ENCODE results near the gene BCAS1. TPM values are rescaled to one million over a fixed set of nuclear protein-coding genes. Genes with fewer than 3 reads are reported as not detected.

The BCAS1 gene
- total and polyA plus RNA-seq, 2 donors = 0.38 to 1.5 TPM

DNA sequence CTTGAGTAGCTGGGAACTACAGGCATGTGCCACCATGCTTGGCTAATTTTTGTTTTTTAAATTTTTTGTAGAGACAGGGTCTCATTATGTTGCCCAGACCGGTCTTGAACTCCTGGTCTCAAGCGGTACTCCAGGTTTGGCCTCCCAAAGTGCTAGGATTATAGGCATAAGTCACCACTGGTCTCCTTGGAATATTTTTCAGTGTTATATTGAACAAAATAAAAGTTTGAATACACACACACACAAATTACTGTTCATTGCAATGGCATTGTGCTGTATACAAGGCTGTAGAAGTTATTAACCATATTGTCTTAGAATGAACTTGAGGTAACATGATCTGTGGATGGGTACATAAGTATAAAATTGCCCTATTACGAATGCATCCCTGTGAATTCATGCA is 166.1 kb downstream of the BCAS1 start:
- Histone ChIP-seq H3K9me3 (ENCODE audit: control insufficient read depth in 2 of 2, insufficient read depth in 1 of 2, low read length in 1 of 2) (no peaks in the 10 kb centered on the region), H3K27me3 (ENCODE audit: control insufficient read depth in 2 of 2, insufficient read depth in 1 of 2, low read length in 1 of 2) (no peaks in the 10 kb centered on the region), H3K27ac (ENCODE audit: low read depth in 1 of 2, low read length in 1 of 2) (no peak overlapping the region), H3K4me3 (ENCODE audit: low read length in 2 of 2) (no peak overlapping the region), H3K36me3 (ENCODE audit: control insufficient read depth in 2 of 2, insufficient read depth in 2 of 2, low read length in 1 of 2) (no peaks in the 10 kb centered on the region), H3K4me1 (ENCODE audit: control insufficient read depth in 2 of 2, insufficient read depth in 2 of 2, low read length in 2 of 2) (peaks cover 10 to 21% of the 10 kb centered on the region in 2 donors)
- no peak for DNase-seq (ENCODE audit: low read depth in 6 of 9, low spot score in 9 of 9)
- WGBS = 99% methylated on average over 3 of the region's 3 CpGs

DNA sequence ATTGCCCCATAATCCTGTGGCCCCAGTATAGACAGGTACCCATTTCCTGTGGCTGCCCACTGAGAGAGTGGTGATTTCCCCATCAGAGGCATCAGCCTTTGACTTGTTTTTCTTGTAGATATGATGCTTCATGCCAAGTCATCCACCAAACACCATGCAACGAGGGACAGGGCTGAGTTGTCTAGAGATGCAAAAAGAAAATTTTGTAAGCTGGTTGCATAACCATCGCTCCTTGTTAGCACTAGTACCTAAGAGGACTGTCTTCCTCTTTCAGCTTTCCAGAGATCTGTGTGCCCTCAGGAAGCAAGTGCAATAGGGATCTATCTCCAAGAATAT is 166.8 kb downstream of the BCAS1 start:
- WGBS = 71% methylated on average over 2 of the region's 2 CpGs
- peaks cover 13 to 24% of the 10 kb centered on the region in 2 donors for H3K4me1 ChIP-seq (ENCODE audit: control insufficient read depth in 2 of 2, insufficient read depth in 2 of 2, low read length in 2 of 2)
- no peak for DNase-seq (ENCODE audit: low read depth in 6 of 9, low spot score in 9 of 9)
- H3K36me3 ChIP-seq (ENCODE audit: control insufficient read depth in 2 of 2, insufficient read depth in 2 of 2, low read length in 1 of 2) = no peaks in the 10 kb centered on the region
- H3K9me3 ChIP-seq (ENCODE audit: control insufficient read depth in 2 of 2, insufficient read depth in 1 of 2, low read length in 1 of 2) = no peaks in the 10 kb centered on the region
- no peak overlapping the region for H3K4me3 ChIP-seq (ENCODE audit: low read length in 2 of 2)
- H3K27ac ChIP-seq (ENCODE audit: low read depth in 1 of 2, low read length in 1 of 2) = no peak overlapping the region
- no peaks in the 10 kb centered on the region for H3K27me3 ChIP-seq (ENCODE audit: control insufficient read depth in 2 of 2, insufficient read depth in 1 of 2, low read length in 1 of 2)

DNA sequence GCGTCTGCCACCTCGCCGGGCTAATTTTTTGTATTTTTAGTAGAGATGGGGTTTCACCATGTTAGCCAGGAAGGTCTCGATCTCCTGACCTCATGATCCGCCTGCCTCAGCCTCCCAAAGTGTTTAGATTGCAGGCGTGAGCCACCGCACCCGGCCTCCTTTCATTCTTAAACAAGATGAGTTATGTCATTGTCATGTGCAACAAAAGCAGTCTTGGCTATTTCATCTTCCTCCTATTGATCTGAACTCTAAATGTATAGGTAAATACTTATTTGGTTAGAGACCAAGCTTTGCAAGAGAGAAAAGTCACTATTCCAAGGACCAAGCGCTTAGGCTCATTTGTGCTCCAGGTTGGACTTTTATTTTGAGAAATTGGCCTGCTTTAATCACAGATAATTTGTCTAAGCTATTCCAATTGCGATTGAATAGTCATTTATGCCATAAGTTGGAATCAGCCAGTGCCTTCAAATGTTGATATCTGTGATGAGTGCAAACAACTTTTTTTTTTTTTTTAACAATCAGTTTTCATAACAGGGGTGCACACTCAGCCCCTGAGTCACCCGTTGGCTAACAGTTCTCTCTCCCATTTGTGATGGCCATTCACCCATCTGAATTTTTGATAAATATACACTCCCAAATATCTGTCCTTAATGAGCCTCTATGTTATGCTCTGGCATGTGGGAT is 167.3 kb downstream of the BCAS1 start:
- DNase-seq (ENCODE audit: low read depth in 6 of 9, low spot score in 9 of 9) = no peak
- no peaks in the 10 kb centered on the region for H3K36me3 ChIP-seq (ENCODE audit: control insufficient read depth in 2 of 2, insufficient read depth in 2 of 2, low read length in 1 of 2)
- WGBS = 98% methylated on average over 11 of the region's 11 CpGs
- no peak overlapping the region for H3K27ac ChIP-seq (ENCODE audit: low read depth in 1 of 2, low read length in 1 of 2)
- H3K9me3 ChIP-seq (ENCODE audit: control insufficient read depth in 2 of 2, insufficient read depth in 1 of 2, low read length in 1 of 2) = no peaks in the 10 kb centered on the region
- H3K4me3 ChIP-seq (ENCODE audit: low read length in 2 of 2) = no peak overlapping the region
- peaks cover 18 to 26% of the 10 kb centered on the region in 2 donors for H3K4me1 ChIP-seq (ENCODE audit: control insufficient read depth in 2 of 2, insufficient read depth in 2 of 2, low read length in 2 of 2)
- no peaks in the 10 kb centered on the region for H3K27me3 ChIP-seq (ENCODE audit: control insufficient read depth in 2 of 2, insufficient read depth in 1 of 2, low read length in 1 of 2)

DNA sequence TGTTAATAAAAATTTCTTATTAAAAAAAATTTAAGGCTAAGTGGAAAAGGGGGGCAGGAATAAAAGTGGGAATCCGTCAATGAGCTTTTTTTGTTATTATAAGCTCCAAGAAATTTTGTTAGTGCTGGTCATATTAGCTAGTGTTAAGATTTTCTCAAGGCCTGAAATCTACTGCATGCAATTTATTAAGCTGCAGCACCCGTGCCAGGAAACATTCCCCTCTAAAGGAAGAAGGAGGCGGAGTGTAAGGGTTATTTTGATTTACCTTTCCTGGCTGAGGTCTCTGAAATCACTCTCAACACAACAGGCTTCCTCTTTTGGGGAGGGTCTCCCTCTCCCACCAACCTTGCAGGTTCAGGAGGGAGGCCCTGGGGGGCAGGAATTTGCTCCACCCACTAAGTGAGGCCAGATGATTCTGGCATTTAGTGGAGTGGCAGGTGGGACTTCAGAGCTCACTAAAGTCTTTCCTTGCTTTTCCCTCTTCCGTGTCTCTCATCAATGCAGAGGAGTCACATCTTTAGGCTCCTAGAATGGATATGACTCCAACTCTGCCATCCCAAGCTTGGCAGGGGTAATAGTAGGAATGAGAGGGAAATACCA is 168.8 kb downstream of the BCAS1 start:
- 84% methylated on average over 4 of the region's 4 CpGs for WGBS
- Histone ChIP-seq H3K36me3 (ENCODE audit: control insufficient read depth in 2 of 2, insufficient read depth in 2 of 2, low read length in 1 of 2) (no peaks in the 10 kb centered on the region), H3K27ac (ENCODE audit: low read depth in 1 of 2, low read length in 1 of 2) (peak overlapping the region in 1 of 2 donors; percentile 40), H3K27me3 (ENCODE audit: control insufficient read depth in 2 of 2, insufficient read depth in 1 of 2, low read length in 1 of 2) (no peaks in the 10 kb centered on the region), H3K4me3 (ENCODE audit: low read length in 2 of 2) (no peak overlapping the region), H3K4me1 (ENCODE audit: control insufficient read depth in 2 of 2, insufficient read depth in 2 of 2, low read length in 2 of 2) (peaks cover 18 to 21% of the 10 kb centered on the region in 2 donors), H3K9me3 (ENCODE audit: control insufficient read depth in 2 of 2, insufficient read depth in 1 of 2, low read length in 1 of 2) (no peaks in the 10 kb centered on the region)
- DNase-seq (ENCODE audit: low read depth in 6 of 9, low spot score in 9 of 9) = no peak

DNA sequence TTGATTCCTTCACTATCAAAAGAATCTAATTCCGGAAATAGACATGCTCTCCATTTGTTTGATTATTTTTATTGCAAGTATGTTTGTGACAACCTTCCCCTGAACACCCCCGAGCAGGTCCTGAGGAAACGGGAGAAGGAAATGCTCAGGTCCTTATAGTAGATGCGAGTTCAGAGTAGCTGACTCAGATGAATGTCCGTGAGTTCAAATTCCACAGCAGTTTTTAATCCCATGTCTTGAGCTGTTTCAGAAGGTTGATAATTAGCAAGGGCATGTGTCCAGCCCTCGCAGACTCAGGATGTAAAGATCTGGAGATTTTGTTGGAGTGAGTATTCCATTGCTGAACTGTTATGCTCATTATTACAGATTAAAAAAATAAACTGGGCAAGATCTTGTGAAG is 169.3 kb downstream of the BCAS1 start:
- Histone ChIP-seq H3K27ac (ENCODE audit: low read depth in 1 of 2, low read length in 1 of 2) (peak overlapping the region in 1 of 2 donors; percentile 40), H3K27me3 (ENCODE audit: control insufficient read depth in 2 of 2, insufficient read depth in 1 of 2, low read length in 1 of 2) (no peaks in the 10 kb centered on the region), H3K9me3 (ENCODE audit: control insufficient read depth in 2 of 2, insufficient read depth in 1 of 2, low read length in 1 of 2) (no peaks in the 10 kb centered on the region), H3K4me3 (ENCODE audit: low read length in 2 of 2) (no peak overlapping the region), H3K36me3 (ENCODE audit: control insufficient read depth in 2 of 2, insufficient read depth in 2 of 2, low read length in 1 of 2) (no peaks in the 10 kb centered on the region), H3K4me1 (ENCODE audit: control insufficient read depth in 2 of 2, insufficient read depth in 2 of 2, low read length in 2 of 2) (peaks cover 18 to 21% of the 10 kb centered on the region in 2 donors)
- WGBS = 95% methylated on average over 6 of the region's 6 CpGs
- DNase-seq (ENCODE audit: low read depth in 6 of 9, low spot score in 9 of 9) = no peak

DNA sequence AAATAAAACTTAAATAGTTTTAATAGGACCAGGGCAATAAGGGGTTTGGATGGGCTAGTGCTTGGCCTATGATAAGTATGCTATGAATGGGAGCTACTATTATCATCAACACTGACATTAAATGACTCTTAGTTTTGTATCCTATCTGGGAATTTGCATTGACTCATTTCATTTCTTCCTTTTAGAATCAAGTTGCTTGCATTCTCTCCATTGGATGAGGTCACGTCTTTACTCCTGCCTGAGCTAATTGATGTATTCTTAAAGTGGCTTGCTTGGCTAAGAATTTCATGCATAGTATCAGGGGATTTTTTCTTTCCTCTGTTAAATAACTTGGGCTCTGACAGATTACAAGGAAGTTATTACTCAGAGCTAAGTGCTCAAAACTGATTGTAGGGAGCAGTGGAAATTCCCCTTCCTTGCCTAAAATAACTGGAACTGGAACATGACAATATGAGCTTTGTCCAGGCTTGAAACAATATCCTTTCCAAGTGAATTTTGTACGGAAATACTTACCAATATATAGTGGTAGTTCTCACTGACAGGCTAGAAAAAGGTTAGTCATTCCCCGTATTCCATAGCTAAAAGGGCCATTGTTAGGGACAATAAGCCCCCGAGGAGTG is 169.9 kb downstream of the BCAS1 start:
- Histone ChIP-seq H3K36me3 (ENCODE audit: control insufficient read depth in 2 of 2, insufficient read depth in 2 of 2, low read length in 1 of 2) (no peaks in the 10 kb centered on the region), H3K9me3 (ENCODE audit: control insufficient read depth in 2 of 2, insufficient read depth in 1 of 2, low read length in 1 of 2) (no peaks in the 10 kb centered on the region), H3K4me3 (ENCODE audit: low read length in 2 of 2) (no peak overlapping the region), H3K4me1 (ENCODE audit: control insufficient read depth in 2 of 2, insufficient read depth in 2 of 2, low read length in 2 of 2) (peaks cover 18 to 21% of the 10 kb centered on the region in 2 donors), H3K27ac (ENCODE audit: low read depth in 1 of 2, low read length in 1 of 2) (peak overlapping the region; percentile 25 to 40), H3K27me3 (ENCODE audit: control insufficient read depth in 2 of 2, insufficient read depth in 1 of 2, low read length in 1 of 2) (no peaks in the 10 kb centered on the region)
- WGBS = 94% methylated on average over 4 of the region's 4 CpGs
- no peak for DNase-seq (ENCODE audit: low read depth in 6 of 9, low spot score in 9 of 9)

DNA sequence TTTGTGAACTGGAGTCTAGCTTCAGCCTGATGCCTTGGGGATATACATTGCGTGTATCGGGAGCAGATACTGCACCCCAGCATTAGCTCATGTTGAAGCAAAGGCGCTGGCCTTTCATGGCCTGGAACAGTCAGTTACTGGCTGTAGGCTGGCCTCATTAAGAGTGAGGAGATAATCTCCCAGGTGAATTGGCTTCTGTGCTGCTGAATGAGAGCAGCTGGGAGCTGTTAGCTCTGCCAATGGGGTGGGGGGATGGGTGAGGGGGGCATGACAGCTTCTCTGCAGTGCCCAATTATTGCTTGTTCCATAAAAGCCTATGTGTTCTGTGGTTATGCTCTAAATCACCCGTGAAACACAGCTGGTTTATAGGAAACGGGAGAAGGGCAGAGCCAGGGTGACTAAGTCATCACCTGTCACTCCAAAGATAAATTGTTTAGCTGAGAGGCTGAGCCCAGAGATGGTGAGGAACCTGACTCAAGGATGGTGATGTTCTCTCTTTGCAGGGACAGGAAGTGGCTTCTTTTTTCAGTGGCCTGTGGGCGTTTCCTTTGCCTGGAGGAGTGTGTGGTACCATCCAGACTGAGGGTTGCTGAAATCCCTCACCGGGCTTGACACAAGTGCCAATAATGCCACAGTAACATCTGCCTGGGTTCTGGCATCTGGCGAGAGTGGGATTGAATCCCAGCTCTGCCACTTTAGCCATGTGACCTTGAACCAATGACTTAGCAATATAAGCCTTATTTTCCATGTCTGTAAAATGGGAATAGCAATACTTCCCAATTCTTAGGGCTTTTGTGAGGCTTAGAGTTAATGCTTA is 170.8 kb downstream of the BCAS1 start:
- 32% methylated on average over 8 of the region's 8 CpGs for WGBS
- H3K4me1 ChIP-seq (ENCODE audit: control insufficient read depth in 2 of 2, insufficient read depth in 2 of 2, low read length in 2 of 2) = peaks cover 18 to 21% of the 10 kb centered on the region in 2 donors
- DNase-seq (ENCODE audit: low read depth in 6 of 9, low spot score in 9 of 9) = peak; percentile 52 to 94 (median 79)
- H3K9me3 ChIP-seq (ENCODE audit: control insufficient read depth in 2 of 2, insufficient read depth in 1 of 2, low read length in 1 of 2) = no peaks in the 10 kb centered on the region
- H3K27me3 ChIP-seq (ENCODE audit: control insufficient read depth in 2 of 2, insufficient read depth in 1 of 2, low read length in 1 of 2) = no peaks in the 10 kb centered on the region
- H3K4me3 ChIP-seq (ENCODE audit: low read length in 2 of 2) = no peak overlapping the region
- H3K27ac ChIP-seq (ENCODE audit: low read depth in 1 of 2, low read length in 1 of 2) = peak overlapping the region; percentile 79 to 84
- no peaks in the 10 kb centered on the region for H3K36me3 ChIP-seq (ENCODE audit: control insufficient read depth in 2 of 2, insufficient read depth in 2 of 2, low read length in 1 of 2)

DNA sequence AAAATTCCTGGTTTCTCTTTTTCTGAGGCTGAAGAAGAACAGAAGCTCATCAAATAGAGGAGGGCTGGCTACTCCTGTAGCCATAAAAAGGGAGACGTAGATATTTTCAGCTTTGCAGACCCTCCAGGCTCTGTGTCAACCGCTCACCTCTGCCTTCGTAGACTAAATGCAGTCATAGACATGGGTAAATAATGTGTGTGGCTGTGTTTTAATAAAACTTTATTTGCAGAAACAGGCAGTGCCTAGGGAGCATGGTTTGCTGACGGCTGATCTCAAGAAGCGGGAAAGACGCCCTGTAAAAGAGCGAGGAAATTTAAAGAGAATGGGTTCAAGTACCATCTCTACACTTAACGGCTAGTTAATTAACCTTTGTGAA is 171.8 kb downstream of the BCAS1 start:
- peak overlapping the region; percentile 33 to 79 for H3K27ac ChIP-seq (ENCODE audit: low read depth in 1 of 2, low read length in 1 of 2)
- H3K27me3 ChIP-seq (ENCODE audit: control insufficient read depth in 2 of 2, insufficient read depth in 1 of 2, low read length in 1 of 2) = no peaks in the 10 kb centered on the region
- H3K9me3 ChIP-seq (ENCODE audit: control insufficient read depth in 2 of 2, insufficient read depth in 1 of 2, low read length in 1 of 2) = no peaks in the 10 kb centered on the region
- H3K36me3 ChIP-seq (ENCODE audit: control insufficient read depth in 2 of 2, insufficient read depth in 2 of 2, low read length in 1 of 2) = no peaks in the 10 kb centered on the region
- 99% methylated on average over 8 of the region's 8 CpGs for WGBS
- no peak for DNase-seq (ENCODE audit: low read depth in 6 of 9, low spot score in 9 of 9)
- H3K4me1 ChIP-seq (ENCODE audit: control insufficient read depth in 2 of 2, insufficient read depth in 2 of 2, low read length in 2 of 2) = peaks cover 18 to 21% of the 10 kb centered on the region in 2 donors
- no peak overlapping the region for H3K4me3 ChIP-seq (ENCODE audit: low read length in 2 of 2)

Measured in thymus (tissue), 11 donors.